Ishikawa (cell line): Measurements from ENCODE around the gene CLIC3.

ENCODE experiments used
- CEBPB ChIP-seq: IDR thresholded peaks from 2 replicates; pipeline ENCODE4 v1.6.1; 2012
- CREB1 ChIP-seq: IDR thresholded peaks from 2 replicates; pipeline ENCODE4 v1.6.1; 2012; ENCODE audit warnings: low read depth
- EGR1 ChIP-seq: IDR thresholded peaks from 2 replicates; pipeline ENCODE4 v1.6.1; 2012
- EP300 ChIP-seq: IDR thresholded peaks from 2 replicates; pipeline ENCODE4 v1.6.1; 2012; ENCODE audit warnings: borderline replicate concordance
- MAX ChIP-seq: IDR thresholded peaks from 2 replicates; pipeline ENCODE4 v1.6.1; 2012
- RAD21 ChIP-seq: IDR thresholded peaks from 2 replicates; pipeline ENCODE4 v1.6.1; 2012; ENCODE audit warnings: low read depth
- REST ChIP-seq: IDR thresholded peaks from 2 replicates; pipeline ENCODE4 v1.6.1; 2012; ENCODE audit warnings: low read depth, mild to moderate bottlenecking
- TAF1 ChIP-seq: IDR thresholded peaks from 2 replicates; pipeline ENCODE4 v1.6.1; 2012; ENCODE audit warnings: low read depth, mild to moderate bottlenecking
- TCF12 ChIP-seq: IDR thresholded peaks from 2 replicates; pipeline ENCODE4 v1.6.1; 2012; ENCODE audit warnings: low read depth
- TEAD4 ChIP-seq: IDR thresholded peaks from 2 replicates; pipeline ENCODE4 v1.6.1; 2012
- YY1 ChIP-seq: IDR thresholded peaks from 2 replicates; pipeline ENCODE4 v1.6.1; 2012; ENCODE audit warnings: low read depth
- ZBTB7A ChIP-seq: IDR thresholded peaks from 2 replicates; pipeline ENCODE4 v1.6.1; 2012; ENCODE audit warnings: low read depth

DNA sequence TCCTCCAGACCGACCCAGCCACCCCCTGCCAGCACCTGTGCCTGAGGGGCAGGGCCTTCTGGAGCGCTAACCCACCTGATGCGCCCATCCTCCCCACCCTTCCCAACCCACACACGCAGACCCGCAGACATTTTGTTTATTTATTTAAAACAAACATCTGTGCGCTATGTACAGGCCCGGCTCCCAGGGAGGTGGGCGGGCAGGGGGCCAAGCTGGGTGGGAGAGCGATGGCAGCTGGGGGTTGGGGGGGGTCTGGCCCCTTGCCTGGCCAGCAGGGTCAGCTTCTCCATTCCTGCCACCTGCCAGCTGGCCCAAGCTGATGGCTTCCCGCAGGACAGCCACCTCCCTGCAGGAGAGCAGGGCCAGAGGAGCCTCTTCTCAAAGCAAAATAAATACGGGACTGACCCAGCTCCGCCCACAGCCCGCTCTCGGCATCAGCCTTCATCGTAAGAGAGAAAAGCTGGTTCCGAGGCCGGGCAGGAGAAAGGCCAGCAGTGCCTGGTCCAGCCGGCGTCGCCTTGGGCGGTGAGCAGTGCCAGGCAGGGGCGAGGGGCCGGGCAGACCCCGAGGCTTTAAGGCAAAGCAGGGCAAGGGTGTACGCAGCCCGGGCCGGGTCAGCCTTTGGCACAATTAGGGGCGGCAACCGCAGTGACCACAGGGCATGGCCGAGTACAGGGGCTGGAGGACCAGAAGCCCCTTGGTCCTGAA lies 10.9 kb upstream of the CLIC3 start:
- TF ChIP-seq CEBPB (no peak), MAX (no peak), REST (no peak), ZBTB7A (0 out of 2 replicates have a peak, but pooled peaks have one; percentile 6), TCF12 (no peak), CREB1 (no peak), RAD21 (no peak), TAF1 (no peak), EGR1 (no peak), EP300 (no peak), YY1 (no peak), TEAD4 (no peak)
